ENCODE results near the gene LRRN4. TPM values are rescaled to one million over a fixed set of nuclear protein-coding genes. Genes with fewer than 3 reads are reported as not detected.

LRRN4 gene
- total RNA-seq, 6 experiments from 2014 or later = 0.10 to 0.31 (median 0.18) TPM; not detected in 2

DNA sequence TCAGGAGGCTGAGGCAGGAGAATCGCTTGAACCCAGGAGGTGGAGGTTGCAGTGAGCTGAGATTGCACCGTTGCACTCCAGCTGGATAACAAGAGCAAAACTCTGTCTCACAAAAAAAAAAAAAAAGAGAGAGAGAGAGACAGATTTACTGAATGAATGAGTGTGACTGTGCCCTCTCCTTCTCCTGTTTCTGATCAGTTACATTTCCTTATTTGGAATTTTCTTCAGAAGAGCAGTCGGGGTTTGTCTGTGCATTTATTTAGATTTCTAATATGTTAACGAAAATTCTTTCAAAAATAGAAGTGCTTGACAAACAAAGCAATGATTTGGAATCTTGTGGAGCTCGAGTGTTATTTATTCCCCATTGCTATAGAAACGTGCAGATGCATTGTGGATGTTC, 6.4 kb upstream of the LRRN4 start:
- intact Hi-C loops (cut with DNase I) = loop anchor here in 1 of 2 donors (10.0 kb wide), 1 partner anchor 45 kb away; no protein-coding TSS in a partner anchor
- Histone ChIP-seq H3K4me1 (peaks cover 0 to 7% (median 0%) of the 10 kb centered on the region in 4 donors), H3K27me3 (no peaks in the 10 kb centered on the region), H3K27ac (no peak overlapping the region), H3K36me3 (no peaks in the 10 kb centered on the region), H3K9me3 (no peaks in the 10 kb centered on the region), H3K4me3 (no peak overlapping the region)
- DNase-seq (no peak), ATAC-seq (no peak)
- TF ChIP-seq POLR2A (IDR thresholded peaks at IDR 0.05) = no peak
- TF ChIP-seq, protein P1, sequence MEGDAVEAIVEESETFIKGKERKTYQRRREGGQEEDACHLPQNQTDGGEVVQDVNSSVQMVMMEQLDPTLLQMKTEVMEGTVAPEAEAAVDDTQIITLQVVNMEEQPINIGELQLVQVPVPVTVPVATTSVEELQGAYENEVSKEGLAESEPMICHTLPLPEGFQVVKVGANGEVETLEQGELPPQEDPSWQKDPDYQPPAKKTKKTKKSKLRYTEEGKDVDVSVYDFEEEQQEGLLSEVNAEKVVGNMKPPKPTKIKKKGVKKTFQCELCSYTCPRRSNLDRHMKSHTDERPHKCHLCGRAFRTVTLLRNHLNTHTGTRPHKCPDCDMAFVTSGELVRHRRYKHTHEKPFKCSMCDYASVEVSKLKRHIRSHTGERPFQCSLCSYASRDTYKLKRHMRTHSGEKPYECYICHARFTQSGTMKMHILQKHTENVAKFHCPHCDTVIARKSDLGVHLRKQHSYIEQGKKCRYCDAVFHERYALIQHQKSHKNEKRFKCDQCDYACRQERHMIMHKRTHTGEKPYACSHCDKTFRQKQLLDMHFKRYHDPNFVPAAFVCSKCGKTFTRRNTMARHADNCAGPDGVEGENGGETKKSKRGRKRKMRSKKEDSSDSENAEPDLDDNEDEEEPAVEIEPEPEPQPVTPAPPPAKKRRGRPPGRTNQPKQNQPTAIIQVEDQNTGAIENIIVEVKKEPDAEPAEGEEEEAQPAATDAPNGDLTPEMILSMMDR (IDR thresholded peaks at IDR 0.05) = no peak
- WGBS (ENCODE audit: insufficient coverage, low coverage, low lambda C conversion rate, missing lambda C conversion rate) = 57% methylated on average over 6 of the region's 6 CpGs

DNA sequence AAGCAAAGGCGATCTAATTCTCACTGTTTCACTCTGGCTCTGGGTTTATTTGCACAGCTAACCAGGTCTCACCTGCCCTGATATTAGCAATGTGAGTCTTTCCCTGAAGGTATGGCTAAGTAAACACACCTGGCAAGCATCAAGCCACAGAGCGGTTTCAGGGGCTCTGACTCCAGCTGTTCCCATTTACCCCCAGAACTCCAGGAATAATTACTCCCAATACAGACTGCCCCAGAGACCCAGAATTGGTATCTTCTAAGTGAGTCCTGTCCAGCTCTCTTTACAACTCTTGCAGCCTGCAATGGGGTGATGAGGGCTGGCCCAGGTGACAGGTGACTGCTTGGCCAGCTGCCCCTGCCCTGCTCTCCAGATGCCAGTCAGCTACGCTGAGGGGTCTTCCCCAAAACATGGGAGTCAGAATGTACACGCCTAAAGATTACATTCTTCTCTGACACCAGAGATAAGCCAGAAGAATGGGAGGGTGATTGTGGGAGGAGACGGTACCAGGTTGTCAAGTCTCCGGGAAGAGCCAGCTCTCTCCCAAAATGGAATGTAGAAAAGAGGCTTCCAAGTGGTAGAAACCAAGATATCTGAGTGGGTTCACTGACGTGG, 4.9 kb upstream of the LRRN4 start:
- intact Hi-C loops (cut with DNase I) = no loop called here
- no peak for ATAC-seq
- 50% methylated on average over 7 of the region's 7 CpGs for WGBS (ENCODE audit: insufficient coverage, low coverage, low lambda C conversion rate, missing lambda C conversion rate)
- H3K27me3 ChIP-seq = no peaks in the 10 kb centered on the region
- H3K4me3 ChIP-seq = no peak overlapping the region
- DNase-seq = no peak
- H3K4me1 ChIP-seq = peaks cover 0 to 7% (median 0%) of the 10 kb centered on the region in 4 donors
- no peaks in the 10 kb centered on the region for H3K36me3 ChIP-seq
- H3K9me3 ChIP-seq = no peaks in the 10 kb centered on the region
- TF ChIP-seq POLR2A (IDR thresholded peaks at IDR 0.05) = no peak
- TF ChIP-seq, protein P1 (IDR thresholded peaks at IDR 0.05) = no peak
- no peak overlapping the region for H3K27ac ChIP-seq

DNA sequence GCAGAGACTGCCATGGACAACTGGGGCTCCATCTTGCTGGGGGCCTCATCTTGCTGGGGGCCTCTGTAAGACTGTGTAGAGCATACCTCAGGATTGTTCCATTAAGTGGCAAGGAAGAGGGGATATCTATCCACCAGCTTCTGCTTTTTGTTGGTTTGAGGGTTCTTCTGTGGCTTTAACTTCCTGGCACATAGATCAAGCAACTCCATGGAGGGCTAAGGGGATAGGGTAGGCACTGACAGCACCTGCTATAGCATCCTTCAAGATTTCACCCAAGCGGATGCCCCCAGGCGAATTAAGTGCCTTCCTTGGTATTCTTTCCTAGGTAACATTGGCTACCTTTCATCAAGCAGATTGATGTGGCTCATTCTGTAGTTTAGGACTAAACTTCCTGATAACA, 3.8 kb upstream of the LRRN4 start:
- Histone ChIP-seq H3K27ac (no peak overlapping the region), H3K4me1 (peaks cover 0 to 7% (median 0%) of the 10 kb centered on the region in 4 donors), H3K4me3 (no peak overlapping the region), H3K9me3 (no peaks in the 10 kb centered on the region), H3K36me3 (no peaks in the 10 kb centered on the region), H3K27me3 (no peaks in the 10 kb centered on the region)
- TF ChIP-seq, protein P1 (IDR thresholded peaks at IDR 0.05) = no peak
- TF ChIP-seq POLR2A (IDR thresholded peaks at IDR 0.05) = no peak
- intact Hi-C loops (cut with DNase I) = no loop called here
- DNase-seq = no peak
- WGBS (ENCODE audit: insufficient coverage, low coverage, low lambda C conversion rate, missing lambda C conversion rate) = 69% methylated on average over 2 of the region's 2 CpGs
- ATAC-seq = no peak

DNA sequence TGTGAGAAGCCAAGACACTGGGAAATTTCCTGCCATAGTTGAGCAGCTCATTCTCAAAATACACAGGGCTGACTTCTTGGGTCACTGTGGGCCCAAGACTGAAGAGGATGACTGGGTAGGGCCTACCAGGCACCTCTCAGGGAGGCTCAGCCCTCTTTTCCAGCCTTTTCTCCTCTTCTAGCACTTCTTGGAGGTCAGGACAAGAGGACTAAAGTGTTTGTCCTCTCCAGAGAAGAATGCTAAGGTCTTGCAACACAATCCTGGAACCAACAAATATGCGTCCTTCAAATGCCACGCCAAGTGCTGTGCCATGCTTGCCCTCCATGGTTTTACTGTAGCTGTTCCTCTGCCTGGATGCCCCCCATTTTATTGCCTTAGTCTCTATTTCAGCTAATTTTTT, 3.3 kb upstream of the LRRN4 start:
- DNase-seq = no peak
- no peaks in the 10 kb centered on the region for H3K9me3 ChIP-seq
- H3K27ac ChIP-seq = no peak overlapping the region
- intact Hi-C loops (cut with DNase I) = no loop called here
- peaks cover 0 to 12% (median 0%) of the 10 kb centered on the region in 4 donors for H3K4me1 ChIP-seq
- H3K27me3 ChIP-seq = no peaks in the 10 kb centered on the region
- H3K4me3 ChIP-seq = no peak overlapping the region
- TF ChIP-seq POLR2A (IDR thresholded peaks at IDR 0.05) = no peak
- TF ChIP-seq, protein P1 (IDR thresholded peaks at IDR 0.05) = no peak
- no peak for ATAC-seq
- H3K36me3 ChIP-seq = no peaks in the 10 kb centered on the region
- WGBS (ENCODE audit: insufficient coverage, low coverage, low lambda C conversion rate, missing lambda C conversion rate) = 54% methylated on average over 2 of the region's 2 CpGs
